Astrocyte of the spinal cord (primary cell): ENCODE measurements around the gene BAHD1.

Experiments
- DNase-seq: peaks from one replicate; pipeline ENCODE4 v3.0.0; 2011; ENCODE audit warnings: low read depth, low spot score
- H3K4me3 ChIP-seq: 2 replicates; pipeline ENCODE4 v1.5.1; 2011; ENCODE audit warnings: low read depth, mild to moderate bottlenecking, low read length, moderate library complexity
- CTCF ChIP-seq: IDR thresholded peaks from 2 replicates; pipeline ENCODE4 v1.5.1; 2012; ENCODE audit warnings: low read depth, mild to moderate bottlenecking, low read length, inconsistent platforms
- in situ Hi-C: cut with HindIII; loops from 2 replicates; pipeline ENCODE4 v1.10.0; 2017; ENCODE audit warnings: low sequenced_read_pairs

Gene BAHD1

GRCh38 chr15:40501487-40501886 lies 60.7 kb downstream of the BAHD1 start:
- in situ Hi-C loops, result no loop called here
- no peak for DNase-seq
- no peak for TF ChIP-seq CTCF
- no peak overlapping the region for H3K4me3 ChIP-seq

GRCh38 chr15:40506964-40507571 lies 66.3 kb downstream of the BAHD1 start:
- peak; percentile 88 for TF ChIP-seq CTCF
- peak overlapping the region; percentile 16 for H3K4me3 ChIP-seq
- in situ Hi-C loops, result no loop called here
- peak; percentile 73 for DNase-seq

GRCh38 chr15:40508216-40508615 lies 67.5 kb downstream of the BAHD1 start:
- in situ Hi-C loops, result no loop called here
- H3K4me3 ChIP-seq, result no peak overlapping the region
- no peak for TF ChIP-seq CTCF
- no peak for DNase-seq

GRCh38 chr15:40510201-40510600 lies 69.4 kb downstream of the BAHD1 start:
- no peak overlapping the region for H3K4me3 ChIP-seq
- TF ChIP-seq CTCF, result no peak
- in situ Hi-C loops, result no loop called here
- DNase-seq, result no peak

DNA sequence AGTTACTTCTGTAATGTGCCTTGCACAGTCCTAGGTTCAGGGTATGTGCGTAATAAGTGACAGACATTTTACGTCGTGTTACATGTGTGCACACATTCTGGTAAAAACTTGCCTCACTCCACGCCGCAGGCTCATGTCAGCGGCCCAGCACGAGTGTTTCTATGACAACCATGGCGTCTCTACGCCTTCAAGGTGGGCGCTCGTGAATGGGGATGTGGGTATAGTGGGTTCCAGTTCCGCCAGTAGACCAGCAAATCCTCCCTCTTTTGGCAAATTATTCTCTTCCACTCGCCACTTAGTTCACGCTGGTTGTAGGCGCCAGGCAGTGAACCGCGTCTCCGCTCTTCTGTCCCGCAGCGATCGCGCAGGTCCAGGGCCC lies 70.3 kb downstream of the BAHD1 start:
- in situ Hi-C loops, result no loop called here
- no peak for TF ChIP-seq CTCF
- peak overlapping the region; percentile 45 for H3K4me3 ChIP-seq
- DNase-seq, result no peak

DNA sequence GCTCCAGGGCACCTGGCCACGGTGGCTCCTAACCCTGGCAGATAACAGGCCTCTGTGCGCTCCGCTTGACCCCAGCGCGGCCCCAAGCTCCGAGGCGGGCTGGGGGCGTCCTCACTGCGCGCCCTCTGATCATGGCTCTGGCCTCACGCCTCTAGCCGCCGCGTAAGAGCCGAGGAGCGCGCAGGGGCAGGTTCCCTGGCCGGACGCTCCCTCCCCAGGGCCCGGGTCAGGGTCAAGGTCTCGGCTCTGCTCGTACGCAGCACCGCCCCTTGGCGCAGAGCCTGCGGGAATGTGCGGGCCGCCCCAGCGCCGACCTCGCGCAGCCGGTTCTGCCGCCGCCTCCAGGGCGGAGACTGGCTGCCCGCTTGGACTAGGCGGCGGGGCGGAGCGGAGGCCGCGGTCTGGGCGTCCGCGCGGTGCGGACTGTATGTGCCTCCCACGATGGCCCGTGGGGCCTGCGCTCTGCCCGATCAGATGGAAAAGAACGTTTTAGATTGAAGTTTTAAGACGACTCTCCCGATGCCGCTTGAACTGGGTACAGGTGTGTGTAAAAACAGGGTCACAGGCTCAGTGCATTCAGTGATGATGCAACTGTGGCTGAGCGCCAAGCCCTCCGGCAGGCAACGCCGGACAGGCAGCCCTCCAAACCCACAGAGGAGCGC lies 70.8 kb downstream of the BAHD1 start:
- peak overlapping the region; percentile 45 for H3K4me3 ChIP-seq
- in situ Hi-C loops, result no loop called here
- DNase-seq, result peak; percentile 23
- no peak for TF ChIP-seq CTCF
